Kidney capillary endothelial cell (primary cell): Measurements from ENCODE around the gene SCNN1A.

Source experiments
- DNase-seq: peaks from one replicate; pipeline ENCODE4 v3.0.0-alpha.2; 2018; ENCODE audit warnings: low spot score

The SCNN1A gene

GRCh38 chr12:6317693-6318439, 57.5 kb downstream of the SCNN1A start:
- no peak for DNase-seq

DNA sequence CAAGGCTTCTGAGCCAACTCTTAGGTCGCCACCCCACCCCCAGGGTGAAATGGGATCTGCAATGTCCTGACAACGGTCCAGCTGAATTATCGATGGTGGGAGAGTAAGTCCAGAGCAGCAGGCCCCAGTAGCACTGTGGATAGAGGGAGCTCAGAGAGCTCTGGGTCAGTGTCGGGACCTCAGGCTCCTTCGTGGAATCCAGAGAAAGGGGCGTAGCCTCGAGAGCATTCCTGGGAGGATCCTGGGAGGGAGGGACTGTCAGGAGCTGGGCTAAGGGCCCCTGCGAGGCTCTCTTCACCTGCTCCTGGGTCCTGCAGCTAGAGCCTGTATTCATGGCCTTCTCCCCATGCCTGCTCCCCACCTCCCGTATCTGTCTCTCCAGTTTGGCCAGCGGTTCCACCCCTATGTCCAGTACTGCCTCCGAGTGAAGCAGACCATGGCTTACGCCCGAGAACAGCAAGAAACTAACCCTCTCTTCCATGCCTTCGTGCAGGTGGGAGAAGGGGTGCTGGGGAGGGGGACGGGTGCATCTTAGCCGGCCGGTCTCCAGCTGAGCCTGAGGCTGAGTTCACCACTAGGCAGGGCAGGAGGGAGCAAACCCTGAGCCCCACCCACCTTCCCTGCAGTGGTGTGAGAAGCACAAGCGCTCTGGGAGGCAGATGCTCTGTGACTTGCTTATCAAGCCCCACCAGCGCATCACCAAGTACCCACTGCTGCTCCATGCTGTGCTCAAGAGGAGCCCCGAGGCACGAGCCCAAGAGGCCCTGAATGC, 58.3 kb downstream of the SCNN1A start:
- no peak for DNase-seq

GRCh38 chr12:6315704-6316597, 59.4 kb downstream of the SCNN1A start:
- no peak for DNase-seq

GRCh38 chr12:6315184-6315583, 60.2 kb downstream of the SCNN1A start:
- DNase-seq = no peak

DNA sequence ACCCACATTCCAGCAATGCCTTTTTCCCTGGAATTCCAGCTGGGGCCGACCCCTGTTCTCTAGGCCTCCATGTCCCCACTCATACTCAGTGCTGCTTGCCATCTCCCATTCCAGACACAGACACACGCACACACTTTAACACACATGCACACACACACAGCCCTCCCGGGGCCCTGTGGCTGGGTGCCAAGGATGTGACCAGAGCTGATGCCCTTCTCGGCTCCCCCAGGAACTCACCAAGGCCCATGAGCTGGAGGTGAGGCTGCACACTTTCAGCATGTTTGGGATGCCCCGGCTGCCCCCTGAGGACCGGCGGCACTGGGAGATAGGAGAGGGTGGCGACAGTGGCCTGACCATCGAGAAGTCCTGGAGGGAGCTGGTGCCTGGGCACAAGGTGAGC, 60.6 kb downstream of the SCNN1A start:
- DNase-seq = no peak

- no peak for DNase-seq
These were observed 61.9 kb downstream of the SCNN1A start for GRCh38 chr12:6313326-6313940.

DNA sequence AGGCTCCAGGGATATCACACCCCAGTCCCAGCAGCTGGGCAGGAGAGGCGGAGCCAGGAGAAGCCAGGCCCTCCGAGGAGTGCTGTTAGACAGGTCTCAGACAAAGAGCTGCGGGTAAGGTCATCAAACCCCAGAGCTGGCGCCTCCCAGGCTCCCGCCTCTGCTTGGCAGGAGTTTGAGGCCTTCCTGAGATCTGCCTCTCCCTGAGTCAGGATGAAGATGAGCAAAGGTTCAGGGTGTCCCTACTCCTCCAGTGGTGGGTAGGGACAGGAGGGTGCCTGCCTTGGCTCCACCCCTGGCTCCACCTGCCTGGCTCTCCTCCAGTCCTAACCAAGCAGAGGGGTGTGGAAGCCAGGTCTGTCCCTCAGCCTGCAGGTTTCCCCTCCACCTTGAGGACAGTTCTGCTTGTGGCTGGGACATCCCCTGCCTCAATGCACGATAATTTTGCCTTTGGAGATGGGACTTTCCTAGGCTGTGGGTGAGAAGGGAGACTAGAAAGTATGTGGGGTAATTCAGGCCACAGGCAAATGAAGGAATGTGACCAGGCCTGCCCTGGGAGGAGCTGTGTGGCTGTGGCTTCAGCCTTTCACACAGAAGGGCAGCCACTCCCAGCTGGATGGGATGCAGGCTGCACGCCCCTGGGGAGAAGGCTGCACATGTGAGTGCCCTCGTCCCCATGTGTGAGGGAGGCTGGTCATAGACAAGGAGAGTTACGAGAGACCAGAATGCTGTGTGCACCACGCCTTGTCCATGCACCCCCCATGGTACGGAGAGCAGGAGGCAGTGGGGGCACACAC, 62.6 kb downstream of the SCNN1A start:
- DNase-seq = no peak

DNA sequence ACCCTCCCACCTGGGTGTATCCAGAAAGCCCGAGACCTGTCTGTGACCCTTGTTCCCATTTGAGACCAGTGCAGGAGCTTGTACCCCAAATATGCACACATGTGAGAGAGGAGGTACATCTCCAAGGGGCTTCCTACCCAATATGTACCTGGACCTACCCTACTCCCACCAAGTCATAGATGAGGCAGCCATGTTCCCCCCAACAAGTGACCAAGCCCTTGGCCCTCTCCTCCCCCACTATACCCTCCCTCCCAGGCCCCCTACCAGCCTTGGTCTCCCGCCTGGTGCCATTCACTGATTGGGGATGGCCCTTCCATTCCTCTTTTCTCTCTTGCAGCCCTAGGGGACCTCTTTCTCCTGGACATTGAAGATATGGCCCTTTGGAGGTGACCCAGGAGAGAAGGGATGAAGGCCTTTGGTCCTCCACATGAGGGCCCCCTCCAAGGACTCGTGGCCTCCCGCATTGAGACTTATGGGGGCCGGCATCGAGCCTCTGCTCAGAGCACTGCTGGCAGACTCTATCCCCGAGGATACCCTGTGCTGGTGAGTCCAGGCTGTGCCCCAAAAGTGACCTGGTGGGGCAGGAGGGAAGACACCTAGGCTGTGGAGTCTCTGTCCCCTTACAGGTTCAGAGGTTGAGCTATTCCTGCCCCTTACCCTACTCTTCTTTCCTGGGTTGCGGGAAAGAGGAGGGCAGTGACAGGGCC, 63.4 kb downstream of the SCNN1A start:
- DNase-seq = no peak

GRCh38 chr12:6310771-6311610, 64.4 kb downstream of the SCNN1A start:
- no peak for DNase-seq

DNA sequence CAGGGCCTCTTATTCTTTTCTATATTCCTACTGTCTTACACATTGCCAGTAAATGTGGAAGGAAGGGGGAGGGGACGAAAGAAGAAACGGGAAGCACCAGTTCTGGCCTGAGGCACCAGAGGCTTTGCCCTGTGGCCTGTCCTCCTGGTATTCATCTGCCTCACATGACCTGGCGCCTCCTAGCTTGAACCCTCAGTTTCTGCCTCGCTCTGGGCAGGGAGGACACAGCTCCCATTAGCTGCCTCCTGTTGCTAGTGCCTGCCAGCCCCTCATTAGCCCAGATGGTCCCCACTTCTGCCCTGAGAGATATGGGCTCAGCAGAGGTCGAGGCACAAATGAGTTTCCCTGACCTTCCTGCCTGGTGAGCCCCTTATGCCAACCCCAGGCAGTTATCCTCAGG, 67.8 kb downstream of the SCNN1A start:
- no peak for DNase-seq

DNA sequence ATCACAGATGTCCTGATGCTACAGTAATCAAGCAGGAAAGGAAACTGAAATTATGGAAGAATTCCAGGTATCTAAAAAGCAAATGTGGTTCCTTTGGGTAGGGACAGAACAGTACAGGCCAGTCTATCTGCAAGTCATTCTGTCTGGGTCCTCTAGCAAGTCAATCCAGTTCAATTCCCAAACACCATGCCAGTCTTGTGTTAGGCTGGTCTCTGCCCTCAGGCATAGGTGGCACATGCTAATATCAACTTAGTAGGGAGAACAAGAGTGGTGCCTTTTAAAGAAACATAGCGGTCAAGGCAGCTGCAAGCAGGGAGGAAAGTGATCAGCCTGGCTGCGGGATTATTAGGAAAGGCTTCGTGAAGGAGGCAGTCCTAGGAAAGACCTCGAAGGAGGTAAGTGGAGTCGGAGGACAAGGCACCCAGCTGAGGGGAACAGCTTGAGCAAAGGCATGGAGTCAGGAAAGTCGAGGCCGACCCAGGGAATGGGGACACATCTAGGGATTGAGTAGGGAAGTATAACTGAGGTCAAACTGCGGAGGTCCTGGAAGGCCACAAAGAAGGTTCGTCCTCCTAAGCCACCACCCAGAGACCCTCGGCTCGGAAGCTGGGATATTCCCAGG, 68.7 kb downstream of the SCNN1A start:
- no peak for DNase-seq

DNA sequence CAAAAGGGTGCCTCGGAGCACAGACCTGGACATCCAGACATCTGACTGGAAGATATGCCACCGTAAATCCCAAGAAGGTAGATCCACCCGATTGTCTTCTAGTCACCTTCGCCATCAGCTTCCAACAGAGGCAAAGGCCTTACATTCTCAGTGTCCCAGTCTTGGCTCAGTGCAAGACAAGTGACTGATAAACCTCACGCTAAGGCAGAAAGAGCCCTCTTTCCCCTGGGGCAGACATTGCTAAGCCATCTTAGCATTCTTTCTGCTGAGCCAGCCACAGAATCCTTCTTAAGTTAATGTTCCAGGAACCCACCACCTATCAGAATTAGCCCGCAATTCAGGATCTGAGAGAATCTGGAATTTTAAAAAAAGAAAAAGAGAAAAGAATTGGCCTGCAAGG, 69.2 kb downstream of the SCNN1A start:
- no peak for DNase-seq

DNA sequence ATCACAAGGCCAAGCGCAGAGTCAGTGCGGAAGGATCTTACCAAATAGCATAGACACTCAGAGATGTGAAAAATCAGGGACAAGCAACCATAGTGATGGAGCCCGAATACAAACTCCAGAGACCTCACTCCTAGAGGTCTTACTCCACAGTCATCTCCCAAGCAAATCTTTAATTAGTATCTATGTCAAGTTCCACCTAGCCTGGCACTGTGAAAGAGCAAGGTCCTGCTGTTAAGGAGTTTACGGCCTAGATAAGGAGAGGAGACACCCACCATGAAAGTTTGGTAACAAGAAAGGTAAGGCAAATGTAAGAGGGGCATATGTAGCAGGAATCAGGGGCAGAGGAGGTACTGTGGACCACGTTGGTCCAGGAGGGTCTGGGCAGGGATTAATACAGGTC, 72.3 kb downstream of the SCNN1A start:
- no peak for DNase-seq

DNA sequence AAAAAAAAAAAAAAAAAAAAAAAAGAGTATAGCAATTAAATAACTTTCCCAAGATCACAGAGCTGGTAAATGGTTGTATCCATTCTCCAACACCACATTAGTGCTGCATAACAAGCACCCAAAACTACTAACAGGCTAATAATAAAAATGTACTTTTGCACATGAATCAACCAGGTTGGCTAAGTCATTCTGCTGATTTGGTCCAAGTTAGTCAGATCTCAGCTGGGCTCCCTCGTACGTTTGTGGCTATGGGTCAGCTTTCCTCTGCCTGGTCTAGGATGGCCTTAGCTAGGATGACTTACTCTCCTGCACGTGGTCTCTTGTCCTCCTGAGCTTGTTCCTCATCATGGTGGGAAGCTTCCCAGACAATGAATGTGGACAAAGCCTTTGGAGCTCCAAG, 72.7 kb downstream of the SCNN1A start:
- DNase-seq = no peak

DNA sequence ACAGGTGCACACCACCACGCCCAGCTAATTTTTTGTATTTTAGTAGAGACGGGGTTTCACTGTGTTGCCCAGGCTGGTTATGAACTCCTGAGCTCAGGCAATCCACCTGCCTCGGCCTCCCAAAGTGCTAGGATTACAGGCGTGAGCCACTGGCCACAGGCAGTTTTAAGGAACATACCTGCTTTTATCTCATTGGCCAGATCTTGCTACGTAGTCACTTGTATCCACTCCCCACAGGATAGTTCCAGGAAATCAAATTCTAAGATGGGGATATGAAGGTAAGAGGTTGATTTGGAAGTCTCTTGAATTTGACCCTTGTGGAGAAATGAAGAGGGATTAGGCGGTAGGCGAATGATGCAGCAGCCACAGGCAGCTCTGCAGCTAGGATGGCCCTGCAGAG, 73.6 kb downstream of the SCNN1A start:
- no peak for DNase-seq

DNA sequence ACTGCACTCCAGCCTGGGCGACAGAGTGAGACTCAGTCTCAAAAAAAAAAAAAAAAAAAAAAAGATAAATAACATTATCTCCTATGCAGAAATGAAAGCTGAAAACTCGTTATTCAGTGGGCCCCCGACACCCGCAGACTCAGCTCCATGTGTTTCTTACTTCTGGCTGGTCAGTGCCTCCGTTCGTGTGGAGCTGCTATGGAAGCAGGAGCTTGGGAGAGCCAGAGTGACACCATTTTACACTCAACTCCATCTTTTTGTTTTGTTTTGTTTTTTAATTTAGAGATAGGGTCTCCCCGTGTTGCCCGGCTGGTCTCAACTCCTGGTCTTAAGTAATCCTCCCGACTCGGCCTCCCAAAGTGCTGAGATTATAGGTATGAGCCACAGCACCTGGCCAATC, 78.2 kb downstream of the SCNN1A start:
- no peak for DNase-seq
